ENCODE results near the gene CADPS2.

The CADPS2 gene

GRCh38 chr7:122343601-122344302 is 542.5 kb downstream of the CADPS2 start:
- no peak for DNase-seq

GRCh38 chr7:122340427-122340826 is 545.8 kb downstream of the CADPS2 start:
- no peak for DNase-seq

DNA sequence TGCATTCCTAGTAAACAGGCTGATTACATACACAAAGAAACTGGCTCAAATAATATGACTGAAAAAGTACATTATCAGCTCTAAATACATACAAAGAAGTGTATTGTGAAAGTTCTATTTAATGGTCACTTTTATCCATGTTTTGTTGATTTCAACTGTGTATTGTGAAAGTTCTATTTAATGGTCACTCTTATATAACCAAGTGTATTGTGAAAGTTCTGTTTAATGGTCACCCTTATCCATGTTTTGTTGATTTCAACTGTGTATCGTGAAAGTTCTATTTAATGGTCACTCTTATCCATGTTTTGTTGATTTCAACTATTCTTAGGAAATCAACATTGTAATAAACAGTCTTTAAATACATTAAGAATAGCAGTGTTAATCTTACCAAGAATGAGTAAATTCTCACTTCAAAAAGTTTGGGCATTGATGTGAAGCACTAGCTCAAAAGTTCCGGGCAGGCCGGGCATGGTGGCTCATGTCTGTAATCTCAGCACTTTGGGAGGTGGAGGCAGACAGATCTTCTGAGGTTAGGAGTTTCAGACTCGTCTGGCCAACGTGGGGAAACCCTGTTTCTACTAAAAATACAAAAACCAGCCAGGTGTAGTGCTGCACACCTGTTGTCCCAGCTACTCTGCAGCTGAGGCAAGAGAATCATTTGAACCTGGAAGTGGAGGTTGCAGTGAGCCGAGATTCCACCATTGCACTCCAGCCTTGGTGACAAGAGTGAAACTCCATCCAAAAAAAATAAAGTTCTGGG is 546.9 kb downstream of the CADPS2 start:
- no peak for DNase-seq

- no peak for DNase-seq
Measured at GRCh38 chr7:122337011-122337410, 549.2 kb downstream of the CADPS2 start.

DNA sequence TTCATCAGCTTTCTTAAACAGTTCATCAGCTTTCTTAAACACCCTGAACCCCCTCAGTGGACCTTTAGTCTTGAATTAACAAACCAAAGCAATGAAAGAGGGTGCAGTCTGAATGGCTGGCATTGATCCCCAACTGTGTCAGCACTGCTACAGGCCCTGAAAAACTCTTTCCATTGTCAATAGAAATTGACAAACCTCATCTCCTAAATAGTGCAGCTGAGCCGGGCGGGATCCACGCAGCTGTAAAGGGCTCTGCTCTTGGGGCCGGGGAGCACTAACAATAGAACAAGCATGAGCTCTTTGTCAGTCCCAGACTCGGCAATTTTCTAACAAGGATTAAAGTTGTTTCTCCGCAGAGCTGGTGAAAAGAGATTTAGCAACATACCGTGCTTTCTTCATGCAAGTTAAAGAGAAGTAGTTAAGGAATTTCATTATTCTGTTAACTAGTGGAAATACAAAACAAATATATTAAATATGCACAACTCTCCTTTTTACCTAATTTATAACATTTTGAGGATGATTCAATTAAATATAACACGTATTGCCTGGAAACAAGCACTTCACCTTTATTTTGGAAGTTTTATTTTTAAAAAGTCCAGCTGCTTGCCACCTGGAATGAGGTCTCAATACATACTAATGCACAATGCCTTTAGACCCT is 557.0 kb downstream of the CADPS2 start:
- DNase-seq: no peak

- no peak for DNase-seq
Measured at GRCh38 chr7:122327969-122328368, 558.3 kb downstream of the CADPS2 start.

DNA sequence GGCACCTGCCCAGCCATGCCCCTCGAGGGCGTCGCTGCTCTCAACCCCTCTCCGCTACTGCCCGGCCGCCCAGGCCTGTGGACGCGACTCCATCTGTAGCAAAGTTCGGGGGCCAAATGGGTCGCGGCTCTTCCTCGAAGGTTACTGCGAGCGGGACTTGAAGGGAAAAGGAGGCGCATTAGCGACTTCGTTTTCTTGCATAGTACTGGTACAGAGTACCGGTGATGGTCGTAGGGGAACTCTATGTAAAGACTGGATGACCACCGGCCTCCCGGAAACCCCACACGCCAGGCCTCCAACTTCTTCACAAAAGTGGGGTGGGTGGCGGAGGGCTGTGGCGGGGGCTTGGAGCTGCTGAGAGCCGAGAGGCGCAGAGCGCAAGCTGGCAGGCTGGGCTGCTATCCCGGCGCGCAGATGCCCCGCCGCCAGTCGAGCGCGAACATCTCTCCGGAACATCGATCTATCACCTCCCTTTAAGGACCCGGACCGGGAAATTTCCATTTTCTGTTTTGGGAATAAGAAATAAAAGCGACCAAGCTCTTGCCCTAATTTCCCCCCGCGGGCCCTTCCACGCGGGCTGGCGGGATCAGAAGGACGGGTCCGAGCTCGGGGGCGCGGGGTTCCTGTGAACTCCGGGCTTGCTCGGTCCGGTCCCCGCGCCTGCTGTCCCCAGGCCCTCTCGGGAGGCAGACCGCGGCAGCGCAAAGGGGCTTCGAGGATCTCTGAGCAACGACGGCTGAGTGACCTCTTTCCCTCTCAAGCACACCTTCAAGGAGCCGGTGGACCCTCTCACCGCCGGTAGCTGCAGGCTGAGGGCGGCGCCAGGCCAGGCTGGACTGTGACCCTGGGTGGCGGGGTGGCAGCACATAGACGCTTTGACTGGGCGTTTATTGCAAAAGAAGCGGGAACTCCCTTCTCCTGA is 569.5 kb downstream of the CADPS2 start:
- no peak for DNase-seq

- no peak for DNase-seq
Measured at GRCh38 chr7:122315507-122316466, 570.5 kb downstream of the CADPS2 start.

GRCh38 chr7:122314284-122314683 is 572.0 kb downstream of the CADPS2 start:
- no peak for DNase-seq

- DNase-seq: no peak
Measured at GRCh38 chr7:122312789-122313188, 573.5 kb downstream of the CADPS2 start.

GRCh38 chr7:122311734-122312450 is 574.4 kb downstream of the CADPS2 start:
- no peak for DNase-seq

DNA sequence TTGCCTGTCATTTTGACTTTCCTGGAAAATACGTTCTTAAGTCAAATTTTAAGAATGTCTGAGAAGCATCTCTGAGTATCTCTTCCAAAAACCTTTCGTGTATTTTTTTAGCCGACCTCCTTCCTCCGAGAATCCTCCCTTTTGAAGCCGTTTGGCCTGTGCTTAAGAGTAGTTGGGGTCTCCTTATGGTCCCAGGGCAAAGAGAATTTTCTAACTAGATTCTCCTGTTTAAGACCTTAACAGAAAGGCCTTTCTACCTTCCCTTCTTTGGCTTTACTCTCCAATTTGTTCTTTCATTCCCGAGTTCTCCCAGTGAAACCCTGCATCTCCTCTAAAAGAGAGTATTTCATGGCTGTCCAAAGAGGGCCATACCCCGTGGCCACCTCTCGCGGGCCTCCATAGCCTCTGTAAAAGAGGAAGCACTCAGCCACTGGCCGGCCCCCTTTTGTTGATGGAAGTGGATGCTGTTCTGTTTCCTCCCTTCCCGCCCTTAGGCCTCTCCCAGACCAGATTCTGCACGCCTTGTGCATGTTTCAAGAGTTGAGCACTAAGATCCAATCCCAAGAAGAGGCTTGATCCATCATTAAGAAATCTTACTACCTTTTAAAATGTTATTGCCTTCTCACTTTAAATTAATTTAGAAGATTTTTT is 575.1 kb downstream of the CADPS2 start:
- DNase-seq: no peak

GRCh38 chr7:122310119-122311021 is 575.9 kb downstream of the CADPS2 start:
- no peak for DNase-seq

GRCh38 chr7:122309421-122309820 is 576.8 kb downstream of the CADPS2 start:
- no peak for DNase-seq

GRCh38 chr7:122307228-122307621 is 579.0 kb downstream of the CADPS2 start:
- DNase-seq: no peak

- DNase-seq: no peak
Measured at GRCh38 chr7:122306320-122307227, 579.7 kb downstream of the CADPS2 start.

- DNase-seq: no peak
Measured at GRCh38 chr7:122305475-122306319, 580.6 kb downstream of the CADPS2 start.

All from activated naive CD4-positive, alpha-beta T cell treated with Interleukin-2 at 50 U/mL for 16 hours (primary cell).